Measurements from ENCODE around the gene KRT80. TPM values are rescaled to one million over a fixed set of nuclear protein-coding genes. Genes with fewer than 3 reads are reported as not detected.

The KRT80 gene
- total RNA-seq, 1 donor: 1.3 TPM

DNA sequence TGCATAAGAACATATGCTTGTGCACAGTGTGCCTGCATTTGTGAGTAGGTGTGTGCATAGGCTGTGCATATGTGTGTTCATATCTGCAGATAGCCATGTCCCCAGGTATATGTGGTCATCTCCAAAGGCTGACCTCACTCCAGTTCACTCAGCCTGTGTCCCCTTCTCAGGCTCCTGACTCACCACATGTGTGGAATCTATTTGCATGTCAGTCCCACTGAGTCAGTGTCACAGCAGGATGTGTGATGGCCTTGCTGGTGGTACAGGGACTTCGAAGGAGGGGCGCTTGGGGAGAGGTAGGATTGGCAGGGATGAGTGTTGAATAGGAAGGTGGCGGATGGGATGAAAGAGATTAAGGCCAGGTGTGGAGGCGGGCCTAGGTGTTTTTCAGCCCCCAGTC is 35.5 kb downstream of the KRT80 start:
- DNase-seq (ENCODE audit: low read depth): no peak
- H3K4me3 ChIP-seq (ENCODE audit: low read depth, low read length): no peak overlapping the region
- TF ChIP-seq, protein P1, sequence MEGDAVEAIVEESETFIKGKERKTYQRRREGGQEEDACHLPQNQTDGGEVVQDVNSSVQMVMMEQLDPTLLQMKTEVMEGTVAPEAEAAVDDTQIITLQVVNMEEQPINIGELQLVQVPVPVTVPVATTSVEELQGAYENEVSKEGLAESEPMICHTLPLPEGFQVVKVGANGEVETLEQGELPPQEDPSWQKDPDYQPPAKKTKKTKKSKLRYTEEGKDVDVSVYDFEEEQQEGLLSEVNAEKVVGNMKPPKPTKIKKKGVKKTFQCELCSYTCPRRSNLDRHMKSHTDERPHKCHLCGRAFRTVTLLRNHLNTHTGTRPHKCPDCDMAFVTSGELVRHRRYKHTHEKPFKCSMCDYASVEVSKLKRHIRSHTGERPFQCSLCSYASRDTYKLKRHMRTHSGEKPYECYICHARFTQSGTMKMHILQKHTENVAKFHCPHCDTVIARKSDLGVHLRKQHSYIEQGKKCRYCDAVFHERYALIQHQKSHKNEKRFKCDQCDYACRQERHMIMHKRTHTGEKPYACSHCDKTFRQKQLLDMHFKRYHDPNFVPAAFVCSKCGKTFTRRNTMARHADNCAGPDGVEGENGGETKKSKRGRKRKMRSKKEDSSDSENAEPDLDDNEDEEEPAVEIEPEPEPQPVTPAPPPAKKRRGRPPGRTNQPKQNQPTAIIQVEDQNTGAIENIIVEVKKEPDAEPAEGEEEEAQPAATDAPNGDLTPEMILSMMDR (IDR thresholded peaks at IDR 0.05; ENCODE audit: insufficient read depth, low read depth, low read length): no peak

DNA sequence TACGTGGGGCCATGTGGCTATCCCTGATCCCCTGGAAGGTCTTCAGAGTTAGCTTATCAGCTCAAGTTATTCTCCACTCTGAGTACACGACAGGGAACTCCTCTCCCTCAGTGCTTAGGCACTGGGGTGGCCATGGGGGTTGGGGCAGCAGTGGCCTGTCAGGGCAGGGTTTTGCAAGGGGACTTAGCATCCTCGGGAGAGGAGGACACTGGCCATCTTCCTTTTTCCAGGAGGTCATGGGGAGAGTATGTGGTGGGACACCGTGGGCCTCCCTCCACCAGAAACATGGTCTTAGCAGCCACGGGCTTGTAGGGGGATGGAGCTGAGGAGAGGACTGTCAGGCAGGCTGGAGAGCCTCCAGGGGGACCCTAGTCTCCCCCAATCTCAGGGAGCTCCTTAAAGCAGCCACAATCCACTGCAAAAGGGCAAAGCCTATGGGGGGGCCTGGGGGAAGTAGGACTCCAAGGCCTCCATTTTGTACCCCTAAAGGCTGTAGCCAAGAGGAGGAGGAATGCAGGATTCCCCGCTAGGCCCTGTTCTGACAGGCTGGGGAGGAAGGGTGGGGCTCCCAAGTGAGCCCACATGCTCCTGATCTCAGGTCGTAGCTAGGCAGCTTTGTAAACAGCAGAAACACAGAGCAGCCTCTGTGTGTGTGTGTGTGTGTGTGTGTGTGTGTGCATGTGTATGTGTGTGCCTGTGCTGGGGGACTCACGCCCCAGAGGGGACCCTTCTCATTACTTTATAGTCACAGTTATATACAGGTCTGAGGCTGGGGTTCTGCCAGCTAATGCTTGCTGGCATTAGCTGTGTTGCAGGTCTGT is 36.6 kb downstream of the KRT80 start:
- no peak overlapping the region for H3K4me3 ChIP-seq (ENCODE audit: low read depth, low read length)
- DNase-seq (ENCODE audit: low read depth): no peak
- TF ChIP-seq, protein P1 (IDR thresholded peaks at IDR 0.05; ENCODE audit: insufficient read depth, low read depth, low read length): no peak

DNA sequence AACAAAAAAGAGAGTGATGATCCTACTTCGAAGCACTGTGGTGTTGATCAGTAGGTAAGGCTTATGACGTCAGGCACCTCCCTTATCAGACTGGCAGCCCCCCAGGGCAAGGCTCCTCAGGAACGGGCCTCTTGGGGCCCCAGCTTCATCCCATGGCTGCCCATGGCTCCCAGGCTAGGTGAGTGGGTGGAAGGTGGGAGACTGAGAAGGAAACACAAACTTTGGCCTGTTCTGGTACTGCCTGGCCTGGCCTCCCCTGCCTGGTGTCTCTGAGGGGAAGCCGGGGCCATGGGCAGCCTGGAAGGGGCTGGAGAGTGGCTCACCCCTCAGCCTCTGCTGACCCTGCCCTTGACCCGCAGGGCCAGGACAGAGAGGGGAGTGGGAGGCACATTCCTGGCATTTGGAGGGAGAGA is 38.9 kb downstream of the KRT80 start:
- TF ChIP-seq, protein P1 (IDR thresholded peaks at IDR 0.05; ENCODE audit: insufficient read depth, low read depth, low read length): no peak
- no peak overlapping the region for H3K4me3 ChIP-seq (ENCODE audit: low read depth, low read length)
- no peak for DNase-seq (ENCODE audit: low read depth)

DNA sequence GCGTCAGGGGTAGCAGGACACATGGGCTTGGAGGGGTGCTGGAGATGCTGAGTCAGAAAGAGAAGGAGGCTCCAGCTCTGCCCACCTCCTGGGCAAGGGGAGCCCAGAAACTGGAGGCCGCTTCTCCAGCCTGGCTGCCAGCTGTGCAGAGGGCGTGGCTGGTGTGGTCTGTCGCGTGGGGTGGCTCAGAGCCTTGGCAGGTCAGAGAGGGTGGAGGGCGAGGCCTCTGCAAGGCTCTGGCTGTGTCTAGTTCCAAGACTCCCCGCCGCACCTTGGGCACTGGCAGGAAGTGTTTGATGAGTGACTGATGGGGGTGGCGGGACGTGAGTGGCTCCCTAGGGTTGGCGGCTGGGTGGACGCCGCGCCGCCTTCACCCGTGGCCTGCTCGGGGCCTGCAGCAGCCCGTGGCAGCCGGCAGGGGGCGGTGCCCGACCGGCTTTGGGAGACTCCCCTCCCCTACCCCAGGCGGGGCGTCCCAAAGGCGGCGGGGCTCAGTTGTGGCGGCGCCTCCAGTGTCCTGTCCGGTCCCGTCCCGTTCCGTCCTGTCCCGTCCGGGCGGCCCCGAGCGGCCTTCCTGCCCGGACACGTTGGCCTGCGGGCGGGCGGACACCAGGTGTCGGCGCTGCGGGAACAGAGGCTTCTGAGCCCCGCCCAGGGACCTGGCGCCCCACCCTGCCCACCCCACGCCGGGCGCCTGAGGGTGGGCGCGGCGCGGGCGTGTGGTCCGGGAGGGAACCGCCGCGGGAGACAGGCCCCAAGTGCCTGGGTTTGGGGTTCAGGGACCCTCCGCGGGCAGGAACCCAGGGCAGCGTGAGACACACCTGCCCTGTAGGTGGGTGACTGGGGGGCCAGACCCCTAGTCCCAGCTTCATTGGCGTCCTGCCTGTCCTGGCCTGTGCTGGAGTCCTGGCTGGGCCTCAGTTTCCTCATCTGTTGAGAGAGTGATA is 39.7 kb downstream of the KRT80 start:
- H3K4me3 ChIP-seq (ENCODE audit: low read depth, low read length): peak overlapping the region; percentile 48
- TF ChIP-seq, protein P1 (IDR thresholded peaks at IDR 0.05; ENCODE audit: insufficient read depth, low read depth, low read length): peak; percentile 74

DNA sequence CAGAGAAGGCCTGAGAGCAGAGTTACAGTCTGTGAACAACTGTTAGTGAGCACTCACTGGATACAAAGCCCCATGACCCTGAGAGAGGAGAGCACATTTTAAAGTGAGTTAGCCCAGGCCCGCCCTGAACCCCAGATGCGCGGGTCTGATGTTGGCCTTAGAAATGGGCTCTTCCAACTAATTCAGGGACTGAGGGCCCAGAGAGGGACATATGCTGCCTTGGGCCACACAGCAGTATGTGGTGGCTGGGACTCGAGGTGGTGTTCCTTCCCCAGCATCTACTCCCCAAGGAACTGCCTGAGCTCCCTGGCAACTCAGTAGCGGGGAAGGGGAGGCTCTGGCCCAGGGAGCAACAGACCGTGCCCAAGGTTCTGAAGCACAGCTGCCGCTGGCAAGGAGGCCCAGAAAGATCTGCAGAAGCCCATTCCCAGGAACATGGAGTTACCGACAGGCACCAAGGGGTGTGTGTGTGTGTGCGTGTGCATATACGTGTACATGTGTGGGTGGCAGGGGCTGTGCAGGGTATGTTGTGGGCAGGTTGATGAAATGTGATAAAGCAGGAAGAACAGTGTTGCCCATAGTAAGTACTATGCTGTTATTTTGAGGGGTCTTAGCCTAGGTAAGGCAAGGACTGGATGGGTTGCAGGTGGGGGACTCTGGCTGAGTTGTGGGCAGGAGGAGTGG is 40.5 kb downstream of the KRT80 start:
- TF ChIP-seq, protein P1 (IDR thresholded peaks at IDR 0.05; ENCODE audit: insufficient read depth, low read depth, low read length): no peak
- DNase-seq (ENCODE audit: low read depth): no peak
- H3K4me3 ChIP-seq (ENCODE audit: low read depth, low read length): no peak overlapping the region

More for the DNA sequence above, 39.7 kb downstream of the KRT80 start:
- DNase-seq (ENCODE audit: low read depth): peak; percentile 54

DNA sequence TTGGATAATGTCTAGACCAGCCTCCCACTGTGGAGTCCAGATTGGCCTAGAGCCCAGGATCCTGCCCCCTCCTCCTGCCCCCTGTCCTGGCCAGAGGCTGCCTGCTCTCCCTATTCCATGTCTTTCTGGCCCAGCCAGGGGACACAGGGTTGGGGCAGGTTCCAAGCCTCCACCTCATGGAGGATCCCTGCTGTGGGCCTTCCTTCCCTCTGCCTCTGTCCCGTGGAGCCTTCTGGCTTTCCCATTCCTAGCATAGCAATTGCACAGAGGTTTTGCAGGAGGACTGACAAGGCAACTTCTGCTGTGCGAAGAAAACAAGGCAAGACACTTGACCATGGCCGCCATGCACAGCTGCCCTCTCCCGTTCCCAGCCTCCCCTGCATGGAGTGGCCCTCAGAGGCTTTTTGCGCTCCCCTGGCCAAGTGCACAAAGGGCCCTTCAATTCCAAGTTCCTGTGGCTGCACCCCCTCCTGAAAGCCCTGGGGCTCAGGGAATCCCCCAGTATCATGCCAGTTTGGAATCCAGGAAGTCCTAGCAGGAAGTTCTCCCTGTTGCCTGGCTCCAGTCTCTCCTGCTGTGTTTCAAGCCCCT is 42.1 kb downstream of the KRT80 start:
- TF ChIP-seq, protein P1 (IDR thresholded peaks at IDR 0.05; ENCODE audit: insufficient read depth, low read depth, low read length): no peak
- H3K4me3 ChIP-seq (ENCODE audit: low read depth, low read length): no peak overlapping the region
- no peak for DNase-seq (ENCODE audit: low read depth)
